Right kidney (tissue), 1 donor: Measurements from ENCODE around the gene TTC17.
"Not testable (repeated sequence)": the region's sequence is repeated elsewhere in the genome, so short reads cannot be mapped to it uniquely, and the experiment has no call there.

Experiments
- DNase-seq: peaks from one replicate; pipeline ENCODE4 v3.0.0-alpha.2; 2016

Gene TTC17

GRCh38 chr11:43378897-43379296, 20.2 kb downstream of the TTC17 start:
- DNase-seq: no peak

- DNase-seq: no peak
Observed at GRCh38 chr11:43381802-43382201, 23.1 kb downstream of the TTC17 start.

- no peak for DNase-seq
Observed at GRCh38 chr11:43382614-43383013, 23.9 kb downstream of the TTC17 start.

- no peak for DNase-seq
Observed at GRCh38 chr11:43384393-43384792, 25.7 kb downstream of the TTC17 start.

- no peak for DNase-seq
Observed at GRCh38 chr11:43392713-43393112, 34.0 kb downstream of the TTC17 start.

DNA sequence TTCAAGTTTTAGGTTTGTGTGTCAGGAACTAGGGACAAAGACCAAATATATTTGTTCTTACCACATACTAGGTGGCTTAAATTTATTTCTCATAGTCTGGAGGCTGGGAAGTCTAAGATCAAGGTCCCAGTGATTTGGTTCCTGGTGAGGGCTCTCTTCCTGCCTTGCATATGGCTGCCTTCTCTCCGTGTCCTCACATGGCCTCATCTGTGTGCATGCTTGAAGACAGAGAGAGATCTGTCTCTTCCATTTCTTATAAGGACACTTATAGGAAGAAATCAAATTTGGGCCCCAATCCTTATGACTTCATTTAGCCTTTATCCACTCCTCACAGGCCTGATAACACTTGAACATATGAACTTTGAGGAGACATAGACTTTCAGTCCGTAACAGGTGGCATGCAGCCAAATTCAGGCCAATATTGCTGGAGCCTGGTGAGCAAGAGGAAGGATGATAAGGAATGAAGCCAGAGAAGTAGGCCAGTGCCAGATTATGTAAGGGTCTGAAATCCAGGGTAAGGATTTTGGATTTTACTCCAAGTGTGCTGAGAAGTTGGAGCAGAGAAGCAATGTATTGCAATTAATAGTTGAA, 35.1 kb downstream of the TTC17 start:
- DNase-seq: no peak

- DNase-seq: no peak
Observed at GRCh38 chr11:43396617-43397016, 37.9 kb downstream of the TTC17 start.

GRCh38 chr11:43397251-43397650, 38.5 kb downstream of the TTC17 start:
- no peak for DNase-seq

GRCh38 chr11:43399983-43400630, 41.4 kb downstream of the TTC17 start:
- no peak for DNase-seq

DNA sequence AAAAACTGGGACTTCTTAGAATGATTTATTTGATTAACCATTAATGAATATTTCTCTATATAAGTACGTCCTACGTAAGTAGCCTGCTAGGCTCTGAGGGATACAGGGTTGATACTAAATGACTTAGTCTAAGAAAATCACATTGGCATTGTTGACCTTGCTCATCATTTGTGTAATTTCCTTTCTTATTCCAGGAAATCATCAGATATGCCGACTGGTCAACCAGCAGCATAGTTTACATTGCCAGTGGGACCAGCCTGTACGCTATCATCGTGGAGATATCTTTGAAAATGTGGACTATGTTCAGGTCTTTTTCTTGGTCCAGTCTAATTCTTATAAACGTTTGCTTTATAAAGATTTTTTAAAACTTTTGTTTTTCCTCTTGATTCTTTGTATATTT, 42.5 kb downstream of the TTC17 start:
- DNase-seq: no peak

DNA sequence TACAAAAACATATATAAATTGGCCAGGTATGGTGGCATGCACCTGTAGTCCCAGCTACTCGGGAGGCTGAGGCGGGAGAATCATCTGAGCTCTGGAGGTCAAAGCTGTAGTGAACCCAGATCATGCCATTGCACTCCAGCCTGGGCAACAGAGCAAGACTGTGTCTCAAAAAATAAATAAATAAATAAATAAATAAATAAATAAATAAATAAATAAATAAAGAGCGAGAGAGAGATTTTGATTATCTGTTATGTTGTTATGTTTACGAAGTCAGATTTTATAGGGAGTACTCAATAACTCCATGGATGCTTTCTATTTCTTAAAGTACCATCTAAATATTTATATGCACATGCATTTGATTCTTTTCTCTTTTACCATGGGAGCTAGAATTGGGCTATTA, 43.1 kb downstream of the TTC17 start:
- not testable (repeated sequence) for DNase-seq

- DNase-seq: no peak
Observed at GRCh38 chr11:43403357-43404231, 44.9 kb downstream of the TTC17 start.

GRCh38 chr11:43404406-43404805, 45.7 kb downstream of the TTC17 start:
- DNase-seq: no peak

DNA sequence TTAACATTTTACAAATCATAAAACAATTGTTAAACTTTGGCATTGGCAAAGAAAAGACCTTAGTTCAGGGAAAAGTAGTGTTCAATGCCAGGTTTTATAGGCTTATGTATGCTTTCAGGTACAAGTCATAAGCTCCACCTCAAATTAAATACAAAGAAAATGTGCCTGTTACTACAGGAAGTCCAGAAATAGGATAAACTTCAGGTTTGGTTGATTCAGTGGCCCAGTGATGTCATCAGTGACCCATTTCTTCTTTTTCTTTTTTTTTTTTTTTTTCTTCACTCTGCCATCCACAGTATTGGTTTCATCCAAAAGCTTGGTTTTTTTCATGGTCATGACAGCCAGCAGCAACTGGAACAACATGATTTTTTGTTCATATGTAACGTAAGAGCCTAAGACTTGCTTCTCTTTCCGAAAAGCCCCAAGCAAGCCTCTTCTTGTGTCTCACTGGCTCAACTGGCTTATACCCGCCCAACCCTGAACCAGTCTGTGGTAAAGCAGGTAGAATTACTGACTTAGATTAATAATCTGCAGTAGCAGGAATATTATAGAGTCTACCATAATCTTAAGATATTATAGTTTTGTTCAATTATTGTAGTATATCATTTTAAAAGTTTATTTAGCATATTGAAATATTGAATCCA, 46.2 kb downstream of the TTC17 start:
- DNase-seq: no peak

DNA sequence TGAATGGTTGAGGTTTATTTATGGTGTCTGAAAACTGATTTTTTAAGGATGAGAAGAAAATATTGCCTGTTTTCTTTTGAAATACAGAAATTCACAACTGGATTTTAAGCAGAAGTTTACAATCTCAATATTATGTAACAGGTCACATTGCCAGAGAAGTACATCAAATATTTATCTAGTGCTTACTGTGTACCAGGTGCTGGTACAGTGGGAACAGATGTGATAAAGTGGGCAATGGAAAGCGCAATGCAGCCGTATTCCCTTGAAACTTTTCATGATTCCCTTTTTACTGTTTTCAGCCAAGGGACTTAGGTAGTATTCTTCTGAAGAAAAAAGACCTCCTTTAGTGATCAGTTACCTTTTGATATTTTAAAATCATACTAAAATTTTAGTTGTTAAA, 49.6 kb downstream of the TTC17 start:
- no peak for DNase-seq

- DNase-seq: no peak
Observed at GRCh38 chr11:43410394-43410793, 51.7 kb downstream of the TTC17 start.

GRCh38 chr11:43418197-43418596, 59.5 kb downstream of the TTC17 start:
- DNase-seq: no peak

GRCh38 chr11:43419460-43419859, 60.7 kb downstream of the TTC17 start:
- DNase-seq: no peak

- no peak for DNase-seq
Observed at GRCh38 chr11:43427971-43428370, 69.3 kb downstream of the TTC17 start.

DNA sequence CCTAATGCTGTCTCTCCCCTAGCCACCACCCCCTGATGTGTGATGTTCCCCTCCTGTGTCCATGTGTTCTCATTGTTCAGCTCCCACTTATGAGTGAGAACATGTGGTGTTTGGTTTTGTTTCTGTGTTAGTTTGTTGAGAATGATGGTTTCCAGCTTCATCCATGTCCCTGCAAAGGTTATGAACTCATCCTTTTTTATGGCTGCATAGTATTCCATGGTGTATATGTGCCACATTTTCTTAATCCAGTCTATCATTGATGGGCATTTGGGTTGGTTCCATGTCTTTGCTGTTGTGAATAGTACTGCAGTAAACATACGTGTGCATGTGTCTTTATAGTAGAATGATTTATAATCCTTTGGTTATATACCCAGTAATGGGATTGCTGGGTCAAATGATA, 72.2 kb downstream of the TTC17 start:
- DNase-seq: not testable (repeated sequence)

DNA sequence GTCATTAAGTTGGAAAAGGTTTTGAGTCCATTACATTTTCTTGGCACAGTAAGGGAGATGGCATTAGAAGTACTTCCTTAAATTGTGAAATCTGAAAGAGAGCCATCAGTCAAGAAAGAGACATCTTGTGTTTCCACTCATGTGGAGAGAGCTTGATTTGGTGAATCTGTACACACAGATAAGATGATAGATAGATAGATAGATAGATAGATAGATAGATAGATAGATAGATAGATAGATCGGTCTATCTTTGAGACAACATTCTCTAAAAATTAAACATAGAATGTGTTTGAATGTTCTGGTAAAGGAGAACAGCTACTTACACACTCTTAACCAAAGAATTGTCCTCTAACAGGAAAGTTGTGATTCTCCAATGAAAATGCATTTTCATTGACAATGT, 76.2 kb downstream of the TTC17 start:
- no peak for DNase-seq

- DNase-seq: no peak
Observed at GRCh38 chr11:43440486-43440885, 81.8 kb downstream of the TTC17 start.

DNA sequence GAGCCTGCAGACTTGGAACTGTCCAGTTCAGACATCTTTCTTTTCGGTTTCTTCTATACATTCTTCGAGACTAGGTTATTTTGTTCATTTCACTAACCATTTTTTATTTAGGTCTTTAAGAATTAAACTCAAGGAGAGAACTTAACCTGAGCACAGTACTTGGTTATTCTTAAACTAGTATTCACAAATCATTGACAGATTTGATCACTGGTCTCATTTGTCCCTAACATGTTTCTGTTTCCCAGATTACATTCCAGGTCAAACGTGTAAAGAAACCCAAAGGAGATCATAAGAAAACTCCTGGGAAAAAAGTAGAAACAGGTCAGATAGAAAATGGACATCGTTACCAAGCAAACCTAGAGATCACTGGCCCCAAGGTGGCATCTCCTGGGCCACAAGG, 85.1 kb downstream of the TTC17 start:
- no peak for DNase-seq
